ENCODE results near the gene IGSF9. TPM values are rescaled to one million over a fixed set of nuclear protein-coding genes. Genes with fewer than 3 reads are reported as not detected.

Gene IGSF9
- total RNA-seq, 2 experiments from 2014 or later = not detected

- TF ChIP-seq CTCF (IDR thresholded peaks at IDR 0.05) = no peak
Observed at GRCh38 chr1:159970932-159971342, 25.5 kb upstream of the IGSF9 start.

GRCh38 chr1:159968901-159969300 is 23.5 kb upstream of the IGSF9 start:
- Histone ChIP-seq H3K9me3 (ENCODE audit: control insufficient read depth in 1 of 2, insufficient read depth in 1 of 2, low read length in 2 of 2) (no peaks in the 10 kb centered on the region), H3K36me3 (ENCODE audit: insufficient read depth, low read length) (no peaks in the 10 kb centered on the region), H3K4me3 (ENCODE audit: low read length) (no peak overlapping the region), H3K4me1 (ENCODE audit: insufficient read depth, low read length) (no peaks in the 10 kb centered on the region), H3K27me3 (ENCODE audit: control insufficient read depth in 1 of 2, insufficient read depth in 2 of 2, low read length in 2 of 2) (peaks cover 2 to 8% of the 10 kb centered on the region in 2 experiments), H3K27ac (ENCODE audit: low read depth in 1 of 2, low read length in 2 of 2) (no peak overlapping the region)
- no peaks in the 10 kb centered on the region for H3K9me3 Mint-ChIP-seq
- POLR2A ChIA-PET = no interaction called here
- ATAC-seq (ENCODE audit: poor library complexity) (no peak), DNase-seq (peak in 1 of 14 experiments; percentile 15)
- H3K27me3 Mint-ChIP-seq = peaks cover 45% of the 10 kb centered on the region
- no peak for TF ChIP-seq CTCF (IDR thresholded peaks at IDR 0.05)
- CTCF ChIA-PET = no interaction called here
- H3K36me3 Mint-ChIP-seq (ENCODE audit: low read depth) = no peaks in the 10 kb centered on the region
- H3K27ac Mint-ChIP-seq = no peak overlapping the region
- H3K4me3 Mint-ChIP-seq = no peak overlapping the region
- H3K4me1 Mint-ChIP-seq (ENCODE audit: low read depth) = no peaks in the 10 kb centered on the region
- intact Hi-C loops (cut with DNase I, micrococcal nuclease) = no loop called here

More at GRCh38 chr1:159970932-159971342, 25.5 kb upstream of the IGSF9 start:
- peaks cover 11 to 13% of the 10 kb centered on the region in 2 experiments for H3K27me3 ChIP-seq (ENCODE audit: control insufficient read depth in 1 of 2, insufficient read depth in 2 of 2, low read length in 2 of 2)
- Mint-ChIP-seq H3K27me3 (peaks cover 35% of the 10 kb centered on the region), H3K4me3 (no peak overlapping the region), H3K4me1 (ENCODE audit: low read depth) (no peaks in the 10 kb centered on the region), H3K9me3 (no peaks in the 10 kb centered on the region), H3K27ac (no peak overlapping the region), H3K36me3 (ENCODE audit: low read depth) (no peaks in the 10 kb centered on the region)
- H3K4me1 ChIP-seq (ENCODE audit: insufficient read depth, low read length) = no peaks in the 10 kb centered on the region
- intact Hi-C loops (cut with DNase I, micrococcal nuclease) = no loop called here
- H3K36me3 ChIP-seq (ENCODE audit: insufficient read depth, low read length) = no peaks in the 10 kb centered on the region
- no peak overlapping the region for H3K4me3 ChIP-seq (ENCODE audit: low read length)
- ATAC-seq (ENCODE audit: poor library complexity) (no peak), DNase-seq (no peak)
- ChIA-PET CTCF (no interaction called here), POLR2A (no interaction called here)
- H3K9me3 ChIP-seq (ENCODE audit: control insufficient read depth in 1 of 2, insufficient read depth in 1 of 2, low read length in 2 of 2) = no peaks in the 10 kb centered on the region
- H3K27ac ChIP-seq (ENCODE audit: low read depth in 1 of 2, low read length in 2 of 2) = no peak overlapping the region

- no peaks in the 10 kb centered on the region for H3K9me3 ChIP-seq (ENCODE audit: control insufficient read depth in 1 of 2, insufficient read depth in 1 of 2, low read length in 2 of 2)
- H3K27ac Mint-ChIP-seq = no peak overlapping the region
- H3K36me3 Mint-ChIP-seq (ENCODE audit: low read depth) = no peaks in the 10 kb centered on the region
- H3K4me3 ChIP-seq (ENCODE audit: low read length) = no peak overlapping the region
- intact Hi-C loops (cut with DNase I, micrococcal nuclease) = no loop called here
- ChIA-PET CTCF (no interaction called here), POLR2A (no interaction called here)
- TF ChIP-seq CTCF (IDR thresholded peaks at IDR 0.05) = no peak
- H3K27ac ChIP-seq (ENCODE audit: low read depth in 1 of 2, low read length in 2 of 2) = no peak overlapping the region
- no peaks in the 10 kb centered on the region for H3K4me1 Mint-ChIP-seq (ENCODE audit: low read depth)
- ATAC-seq (ENCODE audit: poor library complexity) (no peak), DNase-seq (no peak)
- H3K27me3 ChIP-seq (ENCODE audit: control insufficient read depth in 1 of 2, insufficient read depth in 2 of 2, low read length in 2 of 2) = peaks cover 0 to 12% of the 10 kb centered on the region in 2 experiments
- H3K9me3 Mint-ChIP-seq = no peaks in the 10 kb centered on the region
- H3K27me3 Mint-ChIP-seq = peaks cover 31% of the 10 kb centered on the region
- no peaks in the 10 kb centered on the region for H3K4me1 ChIP-seq (ENCODE audit: insufficient read depth, low read length)
- no peak overlapping the region for H3K4me3 Mint-ChIP-seq
- H3K36me3 ChIP-seq (ENCODE audit: insufficient read depth, low read length) = no peaks in the 10 kb centered on the region
Observed at GRCh38 chr1:159965263-159965662, 19.9 kb upstream of the IGSF9 start.
